H9 (cell line): Measurements from ENCODE around the gene TFR2. TPM values are rescaled to one million over a fixed set of nuclear protein-coding genes. Genes with fewer than 3 reads are reported as not detected.

ENCODE experiments used
- DNase-seq: peaks from one replicate; pipeline ENCODE4 v3.0.0-alpha.2; 2017
- H2AFZ ChIP-seq: one replicate; pipeline ENCODE4 v1.6.1; 2013; ENCODE audit warnings: mild to moderate bottlenecking, low read length, control low read depth, moderate library complexity
- H2AK5ac ChIP-seq: 2 replicates; pipeline ENCODE4 v1.6.1; 2013; ENCODE audit warnings: low read length, control low read depth, mixed read lengths; ENCODE audit not compliant: insufficient read length
- H2BK120ac ChIP-seq: one replicate; pipeline ENCODE4 v1.6.1; 2013; ENCODE audit warnings: low read depth, mild to moderate bottlenecking, low read length, control low read depth, inconsistent platforms; ENCODE audit not compliant: poor library complexity, severe bottlenecking
- H2BK12ac ChIP-seq: 2 replicates; pipeline ENCODE4 v1.6.1; 2013; ENCODE audit warnings: low read length, control low read depth, mixed read lengths, low read depth; ENCODE audit not compliant: insufficient read length
- H2BK15ac ChIP-seq: 2 replicates; pipeline ENCODE4 v1.6.1; 2013; ENCODE audit warnings: low read depth, low read length, control low read depth
- H2BK20ac ChIP-seq: one replicate; pipeline ENCODE4 v1.6.1; 2013; ENCODE audit warnings: low read depth, mild to moderate bottlenecking, low read length, control low read depth, inconsistent platforms; ENCODE audit not compliant: poor library complexity, severe bottlenecking
- H2BK5ac ChIP-seq: 2 replicates; pipeline ENCODE4 v1.6.1; 2013; ENCODE audit warnings: low read length, control low read depth, mixed read lengths; ENCODE audit not compliant: insufficient read length
- H3K14ac ChIP-seq: 2 replicates; pipeline ENCODE4 v1.6.1; 2013; ENCODE audit warnings: low read length, control low read depth; ENCODE audit not compliant: insufficient read depth
- H3K18ac ChIP-seq: 2 replicates; pipeline ENCODE4 v1.6.1; 2013; ENCODE audit warnings: low read depth, mild to moderate bottlenecking, mixed read lengths, low read length, control low read depth; ENCODE audit not compliant: insufficient read length
- H3K23ac ChIP-seq: 2 replicates; pipeline ENCODE4 v1.6.1; 2013; ENCODE audit warnings: low read length, control low read depth, mixed read lengths, low read depth; ENCODE audit not compliant: insufficient read length
- H3K23me2 ChIP-seq: 2 replicates; pipeline ENCODE4 v1.6.1; 2013; ENCODE audit warnings: low read depth, mild to moderate bottlenecking, mixed read lengths, low read length, control low read depth; ENCODE audit not compliant: insufficient read length, poor library complexity, severe bottlenecking
- H3K27ac ChIP-seq: 2 replicates; pipeline ENCODE4 v1.5.1; 2013; ENCODE audit warnings: low read length, control low read depth, mixed read lengths, low read depth; ENCODE audit not compliant: insufficient read length
- H3K27me3 ChIP-seq: 2 replicates; pipeline ENCODE4 v1.6.1; 2013; ENCODE audit warnings: low read length, control low read depth, inconsistent platforms; ENCODE audit not compliant: insufficient read depth
- H3K4ac ChIP-seq: 2 replicates; pipeline ENCODE4 v1.6.1; 2013; ENCODE audit warnings: low read depth, mild to moderate bottlenecking, control low read depth, inconsistent platforms, low read length, moderate library complexity
- H3K4me1 ChIP-seq: 2 replicates; pipeline ENCODE4 v1.6.1; 2013; ENCODE audit warnings: low read length, control low read depth, inconsistent platforms; ENCODE audit not compliant: insufficient read depth
- H3K4me2 ChIP-seq: 2 replicates; pipeline ENCODE4 v1.6.1; 2013; ENCODE audit warnings: low read length, control low read depth, mixed read lengths; ENCODE audit not compliant: insufficient read length, insufficient read depth
- H3K56ac ChIP-seq: 2 replicates; pipeline ENCODE4 v1.6.1; 2013; ENCODE audit warnings: low read depth, mild to moderate bottlenecking, mixed read lengths, low read length, control low read depth; ENCODE audit not compliant: insufficient read length
- H3K79me1 ChIP-seq: 2 replicates; pipeline ENCODE4 v1.6.1; 2013; ENCODE audit warnings: low read depth, mild to moderate bottlenecking, moderate library complexity, low read length, control low read depth, inconsistent platforms; ENCODE audit not compliant: insufficient read depth, poor library complexity, severe bottlenecking
- H3K79me2 ChIP-seq: 2 replicates; pipeline ENCODE4 v1.6.1; 2013; ENCODE audit warnings: low read length, control low read depth, inconsistent platforms; ENCODE audit not compliant: insufficient read depth
- H3K9ac ChIP-seq: 2 replicates; pipeline ENCODE4 v1.6.1; 2013; ENCODE audit warnings: low read length, control low read depth, mixed read lengths; ENCODE audit not compliant: insufficient read length; ENCODE audit errors: extremely low read depth
- H3K9me3 ChIP-seq: one replicate; pipeline ENCODE4 v1.6.1; 2013; ENCODE audit warnings: low read depth, low read length, inconsistent platforms; ENCODE audit not compliant: control insufficient read depth
- H3T11ph ChIP-seq: one replicate; pipeline ENCODE4 v1.6.1; 2013; ENCODE audit warnings: mild to moderate bottlenecking, low read length, control low read depth, inconsistent platforms
- H4K20me1 ChIP-seq: one replicate; pipeline ENCODE4 v1.6.1; 2013; ENCODE audit not compliant: control insufficient read depth, insufficient read length, insufficient read depth
- H4K5ac ChIP-seq: 2 replicates; pipeline ENCODE4 v1.6.1; 2013; ENCODE audit warnings: low read depth, mild to moderate bottlenecking, mixed read lengths, low read length, control low read depth; ENCODE audit not compliant: insufficient read length
- H4K8ac ChIP-seq: replicated peaks from 2 replicates; pipeline ENCODE4 v1.6.1; 2013; ENCODE audit warnings: low read length, control low read depth, mixed read lengths, low read depth; ENCODE audit not compliant: insufficient read length
- H4K91ac ChIP-seq: 2 replicates; pipeline ENCODE4 v1.6.1; 2013; ENCODE audit warnings: low read depth, mild to moderate bottlenecking, moderate library complexity, mixed read lengths, low read length, control low read depth; ENCODE audit not compliant: insufficient read length
- H3K27ac Mint-ChIP-seq, 3 experiments: 2 replicates in 2 of 3; 3 replicates in 1 of 3; pipeline ENCODE4 v1.8.0; 2020 to 2021; ENCODE audit warnings: mixed read lengths in 3 of 3, mild to moderate bottlenecking in 1 of 3, moderate library complexity in 1 of 3
- H3K27me3 Mint-ChIP-seq: 2 replicates; pipeline ENCODE4 v1.8.0; 2021; ENCODE audit warnings: low read depth, mild to moderate bottlenecking, moderate library complexity, mixed read lengths
- H3K36me3 Mint-ChIP-seq, 3 experiments: 2 replicates in 2 of 3; 3 replicates in 1 of 3; pipeline ENCODE4 v1.8.0; 2020 to 2021; ENCODE audit warnings: low read depth in 3 of 3, mixed read lengths in 3 of 3; ENCODE audit not compliant: insufficient read depth in 1 of 3
- H3K4me1 Mint-ChIP-seq, 2 experiments: 2 replicates each; pipeline ENCODE4 v1.8.0; 2020; ENCODE audit warnings: mixed read lengths in 2 of 2
- H3K4me3 Mint-ChIP-seq, 2 experiments: 2 replicates in 1 of 2; 3 replicates in 1 of 2; pipeline ENCODE4 v1.8.0; 2020 to 2021; ENCODE audit warnings: mild to moderate bottlenecking in 2 of 2, mixed read lengths in 2 of 2, moderate library complexity in 1 of 2
- H3K9me3 Mint-ChIP-seq, 2 experiments: 2 replicates in 1 of 2; 3 replicates in 1 of 2; pipeline ENCODE4 v1.8.0; 2020; ENCODE audit warnings: mild to moderate bottlenecking in 2 of 2, mixed read lengths in 2 of 2, moderate library complexity in 1 of 2
- CTCF ChIP-seq: fragments of 200-600 bp; sonication (generic); conservative IDR thresholded peaks from 3 replicates; pipeline ENCODE4 v1.8.0; 2021; ENCODE audit warnings: antibody characterized with exemption, mild to moderate bottlenecking
- WGBS: extraction: QIAGEN DNeasy Blood & Tissue Kit; methylation state at CpG from one replicate; pipeline ENCODE4 v1.1.7; 2013; ENCODE audit warnings: missing lambda C conversion rate, low lambda C conversion rate, mixed read lengths; ENCODE audit not compliant: insufficient read length; ENCODE audit errors: extremely low coverage; 5-methylcytosine and 5-hydroxymethylcytosine counted together
- total RNA-seq: library from RNA; stranded (reverse); gene quantifications from 2 replicates; pipeline ENCODE4 v1.2.1, GENCODE V29; 2021

Gene TFR2
- total RNA-seq, 1 experiment from 2014 or later = 2.3 TPM

GRCh38 chr7:100603726-100604027 lies 37.7 kb downstream of the TFR2 start:
- Mint-ChIP-seq H3K36me3 (peaks cover 0 to 27% (median 13%) of the 10 kb centered on the region in 3 experiments; a peak in 5 of 7 replicates), H3K27me3 (peaks cover 25% of the 10 kb centered on the region), H3K4me3 (peak overlapping the region; percentile 73 to 89), H3K9me3 (no peaks in the 10 kb centered on the region), H3K4me1 (peaks cover 30 to 50% of the 10 kb centered on the region in 2 experiments), H3K27ac (peak overlapping the region; percentile 84 to 95 (median 92); a peak in 6 of 7 replicates)
- no peak overlapping the region for H3K4ac ChIP-seq
- H3T11ph ChIP-seq = no peak overlapping the region
- peaks cover 4% of the 10 kb centered on the region; the same call in 1 of the 2 replicates for H3K4me1 ChIP-seq
- no peaks in the 10 kb centered on the region for H3K79me1 ChIP-seq
- no peak overlapping the region for H2BK15ac ChIP-seq
- no peak overlapping the region for H2BK5ac ChIP-seq
- H2AFZ ChIP-seq = no peak overlapping the region
- no peak overlapping the region for H4K8ac ChIP-seq
- no peak overlapping the region for H4K5ac ChIP-seq
- no peak overlapping the region for H3K18ac ChIP-seq
- H2AK5ac ChIP-seq = no peak overlapping the region
- H3K9me3 ChIP-seq = no peaks in the 10 kb centered on the region
- H3K79me2 ChIP-seq = no peaks in the 10 kb centered on the region
- no peak overlapping the region for H2BK12ac ChIP-seq
- no peak overlapping the region for H2BK120ac ChIP-seq
- no peaks in the 10 kb centered on the region for H4K20me1 ChIP-seq
- no peaks in the 10 kb centered on the region for H3K27me3 ChIP-seq
- H3K27ac ChIP-seq = no peak overlapping the region
- DNase-seq = no peak
- WGBS = no CpG with 5 or more reads among the region's 10 CpGs
- H4K91ac ChIP-seq = no peak overlapping the region
- H2BK20ac ChIP-seq = no peak overlapping the region
- peak overlapping the region; percentile 72 for H3K4me2 ChIP-seq
- no peak for TF ChIP-seq CTCF
- peak overlapping the region; percentile 53 for H3K9ac ChIP-seq
- no peak overlapping the region for H3K23ac ChIP-seq
- H3K23me2 ChIP-seq = peaks cover 35% of the 10 kb centered on the region
- H3K14ac ChIP-seq = peak overlapping the region; percentile 16; the same call in 1 of the 2 replicates
- H3K56ac ChIP-seq = no peak overlapping the region
